NCI-H748 (cell line): Measurements from ENCODE around the gene LRRC55.

Experiments
- DNase-seq: peaks from one replicate; lab custom pipeline; 2025; ENCODE audit not compliant: unreplicated experiment; lab: John Stamatoyannopoulos, UW

LRRC55 gene, protein sequence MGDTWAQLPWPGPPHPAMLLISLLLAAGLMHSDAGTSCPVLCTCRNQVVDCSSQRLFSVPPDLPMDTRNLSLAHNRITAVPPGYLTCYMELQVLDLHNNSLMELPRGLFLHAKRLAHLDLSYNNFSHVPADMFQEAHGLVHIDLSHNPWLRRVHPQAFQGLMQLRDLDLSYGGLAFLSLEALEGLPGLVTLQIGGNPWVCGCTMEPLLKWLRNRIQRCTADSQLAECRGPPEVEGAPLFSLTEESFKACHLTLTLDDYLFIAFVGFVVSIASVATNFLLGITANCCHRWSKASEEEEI

GRCh38 chr11:57181678-57182305 is at the start of gene LRRC55:
Gene LRRC55, plus strand, starts transcription at chr11:57181953. Its CDS starts 70 bp downstream, at chr11:57182023.
- DNase-seq, result no peak

DNA sequence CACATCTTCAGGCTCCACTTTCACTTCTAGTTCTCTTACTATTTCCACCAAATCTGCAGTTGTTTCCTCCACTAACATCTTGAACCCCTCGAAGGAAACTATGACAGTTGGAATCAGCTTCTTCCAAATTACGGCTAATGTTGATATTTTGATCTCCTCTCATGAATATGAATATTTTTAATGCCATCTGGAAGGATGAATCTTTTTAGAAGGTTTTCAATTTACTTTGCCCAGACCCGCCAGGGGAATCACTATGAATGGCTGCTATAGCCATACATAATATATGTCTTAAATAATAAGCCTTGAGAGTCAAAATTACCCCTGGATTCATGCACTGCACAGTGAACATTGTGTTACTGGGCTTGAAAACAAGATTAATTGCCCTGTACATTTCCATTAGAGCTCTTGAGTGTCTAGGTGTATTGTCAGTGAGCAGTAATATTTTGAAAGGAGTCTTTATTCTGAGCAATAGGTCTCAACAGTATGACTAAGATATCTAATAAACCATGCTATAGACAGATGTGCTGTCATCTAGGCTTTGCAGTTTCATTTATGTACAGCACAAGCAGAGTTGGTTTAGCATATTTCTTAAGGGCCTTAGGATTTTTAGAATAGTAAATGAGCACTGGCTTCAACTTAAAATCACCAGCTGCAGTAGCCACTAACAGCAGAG is 48.3 kb upstream of the LRRC55 start:
- DNase-seq, result peak; percentile 62

GRCh38 chr11:57134284-57134683 is 47.5 kb upstream of the LRRC55 start:
- no peak for DNase-seq

DNA sequence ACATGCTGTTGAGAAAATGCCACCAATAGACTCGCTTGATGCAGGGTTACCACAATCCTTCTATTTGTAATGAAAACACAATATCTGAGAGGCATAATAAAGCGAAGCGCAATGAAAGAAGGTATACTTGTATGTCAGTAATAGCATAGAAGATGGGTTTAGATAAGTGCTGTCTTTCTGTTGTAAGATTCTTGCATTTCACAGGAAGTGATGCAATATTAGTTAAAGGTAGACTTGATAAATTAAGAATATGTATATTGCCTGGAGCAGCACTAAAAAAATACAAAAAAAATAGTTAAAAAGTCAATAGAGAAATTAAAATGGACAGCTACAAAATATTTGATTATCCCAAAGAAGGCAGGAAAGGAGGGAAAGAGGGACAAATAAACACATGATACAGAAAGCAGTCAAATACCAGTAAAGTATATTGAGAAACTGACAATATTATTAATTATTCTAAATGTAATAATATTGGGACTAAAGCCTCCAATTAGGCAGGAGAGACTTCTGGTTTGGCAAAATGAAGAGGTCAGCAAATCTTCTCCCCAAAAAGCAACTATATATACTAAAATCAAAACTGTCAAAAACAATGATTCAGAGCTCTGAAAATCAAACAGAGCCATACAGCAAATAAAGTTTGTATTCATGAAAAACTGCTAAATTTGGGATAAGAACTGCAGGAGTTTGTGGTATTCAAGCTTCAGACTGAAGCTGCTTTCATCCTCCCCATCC is 46.6 kb upstream of the LRRC55 start:
- DNase-seq, result no peak

- DNase-seq, result no peak
Observed at GRCh38 chr11:57140568-57140967, 41.2 kb upstream of the LRRC55 start.

- DNase-seq, result no peak
Observed at GRCh38 chr11:57143459-57143858, 38.3 kb upstream of the LRRC55 start.

- no peak for DNase-seq
Observed at GRCh38 chr11:57144075-57144474, 37.7 kb upstream of the LRRC55 start.

DNA sequence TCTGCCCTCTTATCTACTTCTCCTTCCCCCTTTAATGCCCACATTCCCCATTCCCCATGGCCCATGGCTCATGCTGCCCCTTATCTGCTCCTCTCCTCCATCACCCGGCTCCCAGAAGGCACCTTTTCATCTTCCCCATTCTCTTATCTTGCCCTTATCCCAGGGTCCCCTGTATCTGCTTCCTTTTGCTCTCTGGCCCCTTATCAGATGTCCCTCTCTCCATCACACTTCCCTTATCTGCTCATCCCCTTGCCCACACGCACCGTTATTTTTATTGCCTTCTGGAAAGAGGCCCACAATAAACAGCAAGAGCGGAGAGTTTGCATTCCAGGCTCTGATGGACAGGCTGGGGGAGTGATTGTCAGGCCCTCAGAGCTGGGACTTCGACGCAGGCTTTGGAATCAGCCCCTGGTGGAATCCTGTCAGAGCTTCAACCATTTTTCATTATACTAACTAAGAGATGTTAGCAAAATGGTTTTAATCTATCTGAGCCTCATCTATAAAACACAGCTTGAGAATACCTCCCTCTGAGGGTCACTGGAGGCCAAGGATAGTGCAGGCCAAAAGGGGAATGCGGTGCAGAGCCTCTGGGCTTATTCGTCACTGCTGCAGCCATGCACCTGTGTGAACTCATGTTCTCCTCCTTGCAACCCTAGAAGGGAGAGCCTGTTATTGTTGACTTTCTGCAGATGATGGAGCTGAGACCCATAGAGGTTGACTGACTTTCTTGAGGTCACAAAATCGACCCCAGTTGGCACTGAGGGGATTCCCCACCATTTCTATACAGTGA is 37.0 kb upstream of the LRRC55 start:
- DNase-seq, result no peak

GRCh38 chr11:57146301-57146700 is 35.5 kb upstream of the LRRC55 start:
- DNase-seq, result no peak

DNA sequence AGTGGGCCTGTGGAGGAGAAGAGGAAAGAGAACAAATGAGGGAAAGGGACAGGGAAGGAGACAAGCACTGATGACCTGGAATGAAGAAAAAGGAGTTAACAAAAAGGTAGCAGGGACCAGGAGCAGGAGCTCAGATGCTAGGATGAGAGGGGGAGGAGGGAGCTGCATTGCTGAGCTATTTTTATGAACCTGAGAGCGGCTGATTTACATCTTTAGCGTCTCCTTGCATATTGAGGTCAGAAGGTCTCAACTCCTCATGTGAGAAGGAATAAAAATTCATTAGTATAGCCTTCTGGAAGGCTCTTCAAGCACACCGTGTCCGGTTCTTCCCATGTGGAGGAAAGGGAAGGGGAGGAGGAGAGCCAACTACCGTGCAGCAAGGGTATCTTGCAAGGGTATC is 33.1 kb upstream of the LRRC55 start:
- no peak for DNase-seq

GRCh38 chr11:57150454-57150917 is 31.3 kb upstream of the LRRC55 start:
- no peak for DNase-seq

- DNase-seq, result no peak
Observed at GRCh38 chr11:57152134-57152533, 29.6 kb upstream of the LRRC55 start.

- DNase-seq, result no peak
Observed at GRCh38 chr11:57153448-57153847, 28.3 kb upstream of the LRRC55 start.

DNA sequence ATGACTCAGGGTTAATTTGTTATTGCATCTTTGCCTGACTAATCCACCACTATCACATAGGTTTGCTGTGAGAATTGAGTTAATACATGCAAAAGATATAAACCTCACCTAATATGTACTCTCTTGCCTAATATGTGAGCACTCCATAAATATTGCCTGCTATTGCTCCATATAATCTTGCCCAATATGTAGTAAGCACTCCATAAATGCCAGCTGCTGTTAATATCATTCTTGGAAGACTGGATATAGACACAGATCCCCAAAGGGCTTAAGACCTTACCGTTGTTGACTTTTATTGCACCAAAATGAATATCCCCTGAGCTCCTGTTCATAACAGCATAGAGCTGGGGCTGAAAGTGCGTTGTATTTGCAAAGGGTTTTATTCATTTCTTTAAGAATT is 27.0 kb upstream of the LRRC55 start:
- no peak for DNase-seq

- DNase-seq, result no peak
Observed at GRCh38 chr11:57155400-57155799, 26.4 kb upstream of the LRRC55 start.

DNA sequence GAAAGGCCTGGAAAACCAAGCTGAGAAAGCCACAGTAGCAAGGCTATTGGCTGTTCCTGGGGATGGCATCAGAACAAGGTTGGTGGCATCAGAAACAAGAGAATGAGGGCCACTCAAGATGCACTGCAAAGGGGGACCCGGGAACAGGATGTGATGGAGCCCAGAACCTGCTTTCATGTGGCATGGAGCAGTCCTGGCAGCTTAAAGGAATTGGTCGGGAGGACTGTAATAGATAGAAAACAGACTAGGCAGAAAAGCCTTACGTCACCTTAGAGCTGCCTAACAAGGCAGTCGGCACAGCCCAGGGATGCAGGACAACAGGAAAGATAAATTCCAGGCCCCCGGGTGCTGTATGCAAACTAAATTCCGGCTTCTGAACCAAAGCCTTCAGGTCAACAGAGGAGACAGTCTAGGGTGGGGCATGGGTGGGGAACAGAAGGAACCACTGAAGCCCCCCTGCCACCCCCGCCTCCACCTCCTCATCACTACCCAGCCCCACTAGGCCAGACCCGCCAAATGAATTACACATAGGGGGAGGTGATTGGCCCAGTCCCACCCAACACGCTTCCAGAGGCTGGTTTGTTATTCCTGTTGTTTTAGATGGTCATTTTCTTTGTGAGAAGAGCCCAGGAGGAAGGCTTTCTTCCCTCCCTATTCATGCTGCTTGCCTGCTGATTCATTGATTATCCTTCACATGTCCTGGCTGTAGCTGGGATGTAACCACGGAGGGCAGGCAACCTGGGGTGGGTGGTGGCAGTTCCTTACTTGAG is 25.7 kb upstream of the LRRC55 start:
- no peak for DNase-seq

DNA sequence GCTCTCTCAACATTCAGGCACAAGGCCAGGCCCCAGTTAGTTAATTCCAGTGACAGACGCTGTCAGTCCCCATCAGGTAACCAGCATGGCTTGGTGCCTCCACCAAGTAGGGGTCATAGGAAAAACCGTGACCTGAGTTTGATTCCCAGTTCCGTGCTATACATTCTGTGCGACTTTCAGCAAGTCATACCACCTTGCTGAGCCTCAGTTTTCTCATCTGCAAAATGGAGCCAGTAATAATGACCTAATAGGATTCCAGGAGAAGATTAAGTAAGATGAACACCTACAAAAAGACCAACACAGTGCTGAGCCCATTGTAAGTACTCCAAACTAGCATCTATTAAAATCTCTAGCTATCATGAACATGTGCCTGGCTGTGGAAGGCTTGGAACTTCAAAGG is 24.8 kb upstream of the LRRC55 start:
- no peak for DNase-seq

DNA sequence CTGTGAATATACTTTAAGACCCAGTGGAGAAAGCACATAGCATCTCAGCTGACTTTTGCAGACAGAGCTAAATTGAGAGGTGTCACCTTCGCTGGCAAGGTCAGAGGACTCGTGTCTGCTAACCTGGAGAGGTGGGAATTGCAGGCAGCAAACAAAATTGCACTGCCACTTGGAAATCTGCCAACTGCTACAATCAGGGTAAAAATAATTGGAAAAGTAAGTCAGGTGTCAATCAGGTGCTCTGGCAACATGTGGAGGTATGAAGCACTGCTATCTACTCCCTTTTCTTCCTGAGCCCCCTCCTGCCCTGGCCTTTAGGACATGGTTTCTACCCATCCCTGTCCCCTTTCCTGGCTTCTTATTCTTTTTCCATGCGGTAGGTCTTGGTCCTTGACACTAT is 24.1 kb upstream of the LRRC55 start:
- peak; percentile 49 for DNase-seq

DNA sequence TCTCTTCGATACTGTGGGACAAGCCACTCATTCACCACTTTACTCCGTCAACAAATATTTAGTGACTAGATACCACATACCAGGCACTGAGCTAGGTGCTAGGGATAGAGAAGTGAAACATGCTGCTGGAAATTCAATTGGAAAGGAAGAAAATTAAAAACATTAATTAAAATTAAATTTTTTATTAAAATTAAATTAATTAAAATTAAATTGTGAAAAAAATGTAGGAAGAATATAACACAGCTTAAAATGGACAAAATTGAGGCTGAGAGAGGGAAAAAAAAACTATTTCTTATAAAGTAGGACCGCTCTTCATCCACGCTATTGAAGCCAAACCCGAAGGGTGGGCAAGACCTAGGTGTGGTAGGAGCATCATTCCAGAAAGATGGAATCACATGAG is 23.6 kb upstream of the LRRC55 start:
- no peak for DNase-seq

- no peak for DNase-seq
Observed at GRCh38 chr11:57158599-57158998, 23.2 kb upstream of the LRRC55 start.
